ENCODE measurements around the gene TBX1. TPM values are rescaled to one million over a fixed set of nuclear protein-coding genes. Genes with fewer than 3 reads are reported as not detected.

TBX1 gene
- total RNA-seq, 2 experiments from 2014 or later, result 0.23 TPM; not detected in 1

- Histone ChIP-seq H3K79me2 (ENCODE audit: insufficient read depth, low read depth, low read length) (no peaks in the 10 kb centered on the region), H3K4me1 (ENCODE audit: insufficient read depth, low read length, poor library complexity, severe bottlenecking) (peaks cover under 1% of the 10 kb centered on the region), H3K4me2 (ENCODE audit: low read length) (no peak overlapping the region), H3K9me3 (ENCODE audit: low read length) (no peaks in the 10 kb centered on the region), H3K27ac (ENCODE audit: low read depth, low read length, poor library complexity, severe bottlenecking) (no peak overlapping the region), H3K36me3 (ENCODE audit: insufficient read depth, low read length) (no peaks in the 10 kb centered on the region), H3K4me3 (ENCODE audit: low read depth, low read length, poor library complexity, severe bottlenecking) (no peak overlapping the region), H2AFZ (ENCODE audit: low read length) (no peak overlapping the region), H3K9me2 (ENCODE audit: insufficient read depth, low read length) (no peaks in the 10 kb centered on the region), H4K20me1 (ENCODE audit: insufficient read depth, low read length) (no peaks in the 10 kb centered on the region)
- no TSS peak for BruUV-seq (replicated peaks)
- POLR2A ChIA-PET, result interaction anchor here (2.3 kb wide), 1 partner anchor 22 kb away, joined by 5 read pairs; no protein-coding TSS in a partner anchor
- intact Hi-C loops (cut with micrococcal nuclease; ENCODE audit: unreplicated experiment), result no loop called here
- DNase-seq (ENCODE audit: low spot score), result no peak
- CTCF ChIA-PET (ENCODE audit: unreplicated experiment), result interaction anchor here (0.5 kb wide), 1 partner anchor 829 kb away, joined by 3 read pairs; no protein-coding TSS in a partner anchor
- TF ChIP-seq CTCF (conservative IDR thresholded peaks at IDR 0.05; ENCODE audit: low read length), result no peak
Measured at GRCh38 chr22:19750507-19751490, 9.8 kb upstream of the TBX1 start.

- Histone ChIP-seq H3K4me3 (ENCODE audit: low read depth, low read length, poor library complexity, severe bottlenecking) (no peak overlapping the region), H3K27ac (ENCODE audit: low read depth, low read length, poor library complexity, severe bottlenecking) (no peak overlapping the region), H3K4me1 (ENCODE audit: insufficient read depth, low read length, poor library complexity, severe bottlenecking) (peaks cover 10% of the 10 kb centered on the region), H3K9me2 (ENCODE audit: insufficient read depth, low read length) (no peaks in the 10 kb centered on the region), H3K36me3 (ENCODE audit: insufficient read depth, low read length) (no peaks in the 10 kb centered on the region), H4K20me1 (ENCODE audit: insufficient read depth, low read length) (no peaks in the 10 kb centered on the region), H3K9me3 (ENCODE audit: low read length) (no peaks in the 10 kb centered on the region), H3K79me2 (ENCODE audit: insufficient read depth, low read depth, low read length) (no peaks in the 10 kb centered on the region), H3K4me2 (ENCODE audit: low read length) (no peak overlapping the region), H2AFZ (ENCODE audit: low read length) (no peak overlapping the region)
- intact Hi-C loops (cut with micrococcal nuclease; ENCODE audit: unreplicated experiment), result no loop called here
- BruUV-seq (replicated peaks), result no TSS peak
- no peak for DNase-seq (ENCODE audit: low spot score)
- ChIA-PET POLR2A (no interaction called here), CTCF (ENCODE audit: unreplicated experiment) (no interaction called here)
- no peak for TF ChIP-seq EZH2phosphoT487 (IDR thresholded peaks at IDR 0.05; ENCODE audit: borderline replicate concordance, low read depth, low read length)
- no peak for TF ChIP-seq CTCF (conservative IDR thresholded peaks at IDR 0.05; ENCODE audit: low read length)
Measured at GRCh38 chr22:19751497-19752245, 8.9 kb upstream of the TBX1 start.
